Upper lobe of left lung (tissue), 6 donors: ENCODE results near the gene FOXO4. TPM values are rescaled to one million over a fixed set of nuclear protein-coding genes. Genes with fewer than 3 reads are reported as not detected.
A peak's percentile ranks its signal among the peaks of the same experiment; 100 is the strongest.

Experiments
- ATAC-seq, 2 donors: fragments of 200-7000 bp; cut with Tn5 transposase; one replicate each; pipeline ENCODE4 v1.9.1; 2022; ENCODE audit warnings: mild to moderate bottlenecking in 2 of 2, moderate library complexity in 2 of 2; ENCODE audit not compliant: low FRiP score in 2 of 2
- DNase-seq, 2 donors: peaks; one replicate each; pipeline ENCODE4 v3.0.0-alpha.2; 2019 to 2020
- H3K27ac ChIP-seq, 4 donors: fragments of 200-600 bp; sonication (generic); one replicate each; pipeline ENCODE4 v1.5.1; 2016 to 2019
- H3K27me3 ChIP-seq, 4 donors: fragments of 200-600 bp; sonication (generic); one replicate each; pipeline ENCODE4 v1.5.1; 2017 to 2019
- H3K36me3 ChIP-seq, 4 donors: fragments of 200-600 bp; sonication (generic); one replicate each; pipeline ENCODE4 v1.5.1; 2016 to 2019
- H3K4me1 ChIP-seq, 4 donors: fragments of 200-600 bp; sonication (generic); one replicate each; pipeline ENCODE4 v1.5.1; 2018 to 2019
- H3K4me3 ChIP-seq, 4 donors: fragments of 200-600 bp; sonication (generic); one replicate each; pipeline ENCODE4 v1.5.1; 2017 to 2019; ENCODE audit warnings: mild to moderate bottlenecking in 2 of 4, moderate library complexity in 1 of 4
- H3K9me3 ChIP-seq, 4 donors: fragments of 200-600 bp; sonication (generic); one replicate each; pipeline ENCODE4 v1.5.1; 2018 to 2019
- EP300 ChIP-seq, 4 donors: sonication (generic); formaldehyde crosslinking; IDR thresholded peaks; one replicate each; pipeline ENCODE4 v1.5.1; 2017; ENCODE audit warnings: antibody characterized with exemption in 4 of 4, control low read depth in 2 of 4
- POLR2A ChIP-seq, 4 donors: fragments of 450-650 bp; IDR thresholded peaks; one replicate each; pipeline ENCODE4 v1.5.1; 2016 to 2017; ENCODE audit warnings: antibody characterized with exemption in 4 of 4, mild to moderate bottlenecking in 2 of 4
- POLR2AphosphoS5 ChIP-seq, 2 donors: sonication (generic); formaldehyde crosslinking; IDR thresholded peaks; one replicate each; pipeline ENCODE4 v1.5.1; 2017; ENCODE audit warnings: antibody characterized with exemption in 2 of 2
- WGBS, 2 donors: methylation state at CpG; one replicate each; pipeline ENCODE4 v1.1.5; 2017 to 2018; 5-methylcytosine and 5-hydroxymethylcytosine counted together
- total RNA-seq, 6 donors: library from RNA; depleted of rRNA in 4 of 6; stranded (reverse); fragments of >200 nt in 4 of 6; gene quantifications; one replicate each; pipeline versions ENCODE4 v1.1.0 to v1.2.1, GENCODE V29; 2016 to 2021
- TF ChIP-seq, protein P1 (sequence below), 6 experiments: fragments of 450-650 bp in 4 of 6; fragments of 200-600 bp in 2 of 6; sonication (generic) in 2 of 6; IDR thresholded peaks; one replicate each; pipeline ENCODE4 v1.5.1; 2016 to 2019; ENCODE audit warnings: antibody characterized with exemption in 6 of 6
- donor health status: DM: no; HTN: no; CAD: no; lungs with moderate emphysema.
- donor health status: DM: no; HTN: yes; CAD: no; lungs with severe emphysema.

The FOXO4 gene
- total RNA-seq, 6 donors from 2014 or later = 11.2 to 34.1 (median 24.0) TPM

DNA sequence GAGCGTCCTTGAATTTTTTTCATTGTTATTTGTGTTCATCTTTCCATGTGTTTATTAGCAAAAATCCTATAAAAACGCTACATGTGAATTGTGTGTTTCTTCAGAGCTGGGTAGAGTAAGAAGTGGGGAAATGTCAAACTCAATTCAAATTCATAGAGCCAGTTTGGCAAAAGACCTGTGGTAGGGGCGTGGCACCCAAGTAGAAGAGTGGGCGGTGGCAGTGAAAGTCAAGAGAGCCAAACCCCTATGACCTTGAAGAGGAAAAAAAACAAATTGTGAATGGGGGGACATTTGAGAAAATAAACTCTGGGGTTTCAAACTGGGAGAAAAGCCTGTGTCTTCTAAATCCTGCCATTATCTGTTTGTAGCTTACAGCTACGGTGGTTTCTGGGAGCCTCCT is 4.4 kb upstream of the FOXO4 start:
- H3K36me3 ChIP-seq = no peaks in the 10 kb centered on the region
- DNase-seq = no peak
- 71 to 74% methylated on average over 5 of the region's 5 CpGs for WGBS, 2 donors
- no peak for TF ChIP-seq EP300 (IDR thresholded peaks at IDR 0.05)
- no peak for TF ChIP-seq POLR2A (IDR thresholded peaks at IDR 0.05)
- TF ChIP-seq, protein P1, sequence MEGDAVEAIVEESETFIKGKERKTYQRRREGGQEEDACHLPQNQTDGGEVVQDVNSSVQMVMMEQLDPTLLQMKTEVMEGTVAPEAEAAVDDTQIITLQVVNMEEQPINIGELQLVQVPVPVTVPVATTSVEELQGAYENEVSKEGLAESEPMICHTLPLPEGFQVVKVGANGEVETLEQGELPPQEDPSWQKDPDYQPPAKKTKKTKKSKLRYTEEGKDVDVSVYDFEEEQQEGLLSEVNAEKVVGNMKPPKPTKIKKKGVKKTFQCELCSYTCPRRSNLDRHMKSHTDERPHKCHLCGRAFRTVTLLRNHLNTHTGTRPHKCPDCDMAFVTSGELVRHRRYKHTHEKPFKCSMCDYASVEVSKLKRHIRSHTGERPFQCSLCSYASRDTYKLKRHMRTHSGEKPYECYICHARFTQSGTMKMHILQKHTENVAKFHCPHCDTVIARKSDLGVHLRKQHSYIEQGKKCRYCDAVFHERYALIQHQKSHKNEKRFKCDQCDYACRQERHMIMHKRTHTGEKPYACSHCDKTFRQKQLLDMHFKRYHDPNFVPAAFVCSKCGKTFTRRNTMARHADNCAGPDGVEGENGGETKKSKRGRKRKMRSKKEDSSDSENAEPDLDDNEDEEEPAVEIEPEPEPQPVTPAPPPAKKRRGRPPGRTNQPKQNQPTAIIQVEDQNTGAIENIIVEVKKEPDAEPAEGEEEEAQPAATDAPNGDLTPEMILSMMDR (IDR thresholded peaks at IDR 0.05) = no peak
- no peak for TF ChIP-seq POLR2AphosphoS5 (IDR thresholded peaks at IDR 0.05)
- peaks cover 0 to 3% (median 0%) of the 10 kb centered on the region in 4 donors for H3K4me1 ChIP-seq
- no peaks in the 10 kb centered on the region for H3K27me3 ChIP-seq
- no peaks in the 10 kb centered on the region for H3K9me3 ChIP-seq
- ATAC-seq = no peak
- H3K27ac ChIP-seq = no peak overlapping the region
- no peak overlapping the region for H3K4me3 ChIP-seq

DNA sequence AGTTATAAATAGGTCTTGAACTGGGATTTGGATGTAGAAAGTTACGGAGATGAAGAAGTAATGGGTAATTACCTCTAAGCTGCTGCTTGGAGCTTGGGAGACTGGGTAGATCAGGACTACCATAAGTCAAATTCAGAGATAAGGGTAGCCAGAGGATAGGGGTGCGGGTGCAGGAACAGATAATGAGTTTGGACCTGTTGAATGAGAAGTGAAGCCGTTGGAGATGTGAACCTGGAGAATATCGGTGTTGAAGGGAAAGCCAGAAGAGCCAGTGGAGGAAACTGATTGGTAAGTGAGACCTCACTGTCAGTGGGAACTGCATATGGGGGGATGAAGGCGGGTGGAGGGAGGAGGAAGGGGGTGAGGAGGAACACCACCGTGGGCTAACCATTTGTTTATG is 618 bp upstream of the FOXO4 start:
- Histone ChIP-seq H3K36me3 (no peaks in the 10 kb centered on the region), H3K4me3 (peak overlapping the region in 3 of 4 donors; percentile 46 to 67 (median 61)), H3K4me1 (peaks cover 3 to 13% (median 7%) of the 10 kb centered on the region in 4 donors), H3K9me3 (no peaks in the 10 kb centered on the region), H3K27me3 (no peaks in the 10 kb centered on the region), H3K27ac (peak overlapping the region in 3 of 4 donors; percentile 17 to 88 (median 85))
- TF ChIP-seq EP300 (IDR thresholded peaks at IDR 0.05) (no peak), POLR2AphosphoS5 (IDR thresholded peaks at IDR 0.05) (no peak), POLR2A (IDR thresholded peaks at IDR 0.05) (no peak)
- TF ChIP-seq, protein P1 (IDR thresholded peaks at IDR 0.05) = no peak
- ATAC-seq (no peak), DNase-seq (no peak)
- WGBS, 2 donors = 29 to 44% methylated on average over 6 of the region's 6 CpGs

DNA sequence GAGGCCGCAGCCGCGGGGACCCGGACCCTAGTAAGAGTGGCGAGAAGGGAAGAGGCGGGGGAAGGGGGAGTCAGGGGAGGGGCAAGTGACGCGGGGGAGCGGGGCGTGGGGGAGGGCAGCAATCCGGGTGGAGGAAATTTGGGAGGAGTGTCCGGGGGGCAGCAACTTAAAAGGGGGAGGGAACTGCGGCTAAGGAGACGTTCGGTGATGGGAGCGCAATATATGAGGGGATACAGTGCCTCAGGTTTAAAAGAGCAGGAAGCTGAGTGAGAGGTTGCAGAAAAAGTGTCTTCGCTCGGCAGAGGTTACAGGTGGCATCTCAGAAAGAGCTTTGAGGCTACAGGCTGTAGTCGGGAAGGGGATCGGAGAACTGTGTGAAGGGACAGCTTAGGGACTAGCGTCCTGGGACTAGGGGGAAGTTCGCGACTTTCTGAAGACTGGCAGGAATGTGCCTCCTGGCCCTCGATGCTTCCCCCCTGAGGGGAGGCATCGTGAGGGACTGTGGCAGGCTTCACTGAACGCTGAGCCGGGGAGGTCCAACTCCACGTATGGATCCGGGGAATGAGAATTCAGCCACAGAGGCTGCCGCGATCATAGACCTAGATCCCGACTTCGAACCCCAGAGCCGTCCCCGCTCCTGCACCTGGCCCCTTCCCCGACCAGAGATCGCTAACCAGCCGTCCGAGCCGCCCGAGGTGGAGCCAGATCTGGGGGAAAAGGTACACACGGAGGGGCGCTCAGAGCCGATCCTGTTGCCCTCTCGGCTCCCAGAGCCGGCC is 519 bp downstream of the FOXO4 start:
- DNase-seq = peak; percentile 25 to 48
- Histone ChIP-seq H3K27ac (peak overlapping the region; percentile 17 to 88 (median 78)), H3K9me3 (no peaks in the 10 kb centered on the region), H3K27me3 (no peaks in the 10 kb centered on the region), H3K36me3 (no peaks in the 10 kb centered on the region), H3K4me3 (peak overlapping the region; percentile 2 to 67 (median 54)), H3K4me1 (peaks cover 3 to 13% (median 7%) of the 10 kb centered on the region in 4 donors)
- WGBS, 2 donors = 0 to 24% methylated on average over 9 to 44 of the region's 46 CpGs
- TF ChIP-seq, protein P1 (IDR thresholded peaks at IDR 0.05) = no peak
- peak in 1 of 2 donors; percentile 23 for TF ChIP-seq POLR2AphosphoS5 (IDR thresholded peaks at IDR 0.05)
- peak in 2 of 4 donors; percentile 26 to 28 for TF ChIP-seq POLR2A (IDR thresholded peaks at IDR 0.05)
- TF ChIP-seq EP300 (IDR thresholded peaks at IDR 0.05) = no peak
- ATAC-seq = peak; percentile 75 to 91

DNA sequence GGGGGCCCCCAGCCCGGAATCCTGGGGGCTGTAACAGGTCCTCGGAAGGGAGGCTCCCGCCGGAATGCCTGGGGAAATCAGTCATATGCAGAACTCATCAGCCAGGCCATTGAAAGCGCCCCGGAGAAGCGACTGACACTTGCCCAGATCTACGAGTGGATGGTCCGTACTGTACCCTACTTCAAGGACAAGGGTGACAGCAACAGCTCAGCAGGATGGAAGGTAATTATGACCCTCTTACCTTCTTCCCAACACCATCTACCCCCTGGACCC is 1.0 kb downstream of the FOXO4 start:
- Histone ChIP-seq H3K27me3 (no peaks in the 10 kb centered on the region), H3K27ac (peak overlapping the region in 3 of 4 donors; percentile 17 to 88 (median 85)), H3K9me3 (no peaks in the 10 kb centered on the region), H3K36me3 (no peaks in the 10 kb centered on the region), H3K4me1 (peaks cover 3 to 13% (median 7%) of the 10 kb centered on the region in 4 donors), H3K4me3 (peak overlapping the region; percentile 2 to 67 (median 54))
- 36% methylated on average over 8 of the region's 9 CpGs; no CpG with 5 or more reads in 1 of the 2 donors for WGBS, 2 donors
- no peak for DNase-seq
- no peak for ATAC-seq
- TF ChIP-seq, protein P1 (IDR thresholded peaks at IDR 0.05) = no peak
- no peak for TF ChIP-seq EP300 (IDR thresholded peaks at IDR 0.05)
- TF ChIP-seq POLR2A (IDR thresholded peaks at IDR 0.05) = no peak
- no peak for TF ChIP-seq POLR2AphosphoS5 (IDR thresholded peaks at IDR 0.05)
